Measurements from ENCODE around the gene UGT1A9. TPM values are rescaled to one million over a fixed set of nuclear protein-coding genes. Genes with fewer than 3 reads are reported as not detected.

Gene UGT1A9
- polyA plus RNA-seq, 1 of the 3 experiments (the other 2 are of a cell fraction) = not detected

DNA sequence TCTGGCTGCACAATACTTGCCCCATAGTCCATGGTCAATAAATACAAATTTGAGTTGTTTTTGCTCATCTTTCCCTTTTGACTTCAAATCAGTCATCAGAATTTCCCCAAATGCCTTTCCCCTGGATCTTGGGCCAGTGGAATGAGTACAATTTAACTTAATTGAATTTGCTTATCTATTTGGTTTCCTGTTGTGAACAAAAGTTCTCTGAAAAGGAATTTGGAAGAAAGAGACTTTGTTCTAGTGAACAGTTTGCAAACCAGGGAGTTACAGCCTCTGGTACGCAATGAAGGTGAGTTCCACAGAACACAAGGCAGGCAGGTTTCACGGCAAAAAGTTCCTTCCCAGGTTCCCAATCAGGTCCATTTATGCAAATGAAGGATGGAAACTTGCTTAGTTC is 87.2 kb downstream of the UGT1A9 start:
- Histone ChIP-seq H3K4me1 (ENCODE audit: control insufficient read depth in 1 of 2, insufficient read depth in 2 of 2, low read depth in 1 of 2, low read length in 1 of 2) (no peaks in the 10 kb centered on the region), H3K4me3 (ENCODE audit: low read depth in 2 of 2, low read length in 1 of 2) (no peak overlapping the region), H3K36me3 (replicated peaks in 1 of 2; ENCODE audit: control insufficient read depth in 1 of 2, insufficient read depth in 2 of 2, low read length in 1 of 2) (no peaks in the 10 kb centered on the region), H4K20me1 (ENCODE audit: insufficient read depth) (no peaks in the 10 kb centered on the region), H3K79me2 (ENCODE audit: insufficient read depth) (no peaks in the 10 kb centered on the region), H3K9me2 (no peaks in the 10 kb centered on the region), H2AFZ (ENCODE audit: low read depth) (no peak overlapping the region), H3K9me3 (no peaks in the 10 kb centered on the region), H3K4me2 (no peak overlapping the region), H3F3A (replicated peaks; ENCODE audit: insufficient read depth) (no peaks in the 10 kb centered on the region), H3K9ac (no peak overlapping the region), H3K27ac (ENCODE audit: low read depth in 2 of 2, low read length in 1 of 2) (no peak overlapping the region), H3K27me3 (ENCODE audit: insufficient read depth) (no peaks in the 10 kb centered on the region)
- ChIA-PET POLR2A (no interaction called here), CTCF (no interaction called here)
- TF ChIP-seq RFX5 (IDR thresholded peaks at IDR 0.05; ENCODE audit: low read length) = no peak
- TF ChIP-seq, protein P1, sequence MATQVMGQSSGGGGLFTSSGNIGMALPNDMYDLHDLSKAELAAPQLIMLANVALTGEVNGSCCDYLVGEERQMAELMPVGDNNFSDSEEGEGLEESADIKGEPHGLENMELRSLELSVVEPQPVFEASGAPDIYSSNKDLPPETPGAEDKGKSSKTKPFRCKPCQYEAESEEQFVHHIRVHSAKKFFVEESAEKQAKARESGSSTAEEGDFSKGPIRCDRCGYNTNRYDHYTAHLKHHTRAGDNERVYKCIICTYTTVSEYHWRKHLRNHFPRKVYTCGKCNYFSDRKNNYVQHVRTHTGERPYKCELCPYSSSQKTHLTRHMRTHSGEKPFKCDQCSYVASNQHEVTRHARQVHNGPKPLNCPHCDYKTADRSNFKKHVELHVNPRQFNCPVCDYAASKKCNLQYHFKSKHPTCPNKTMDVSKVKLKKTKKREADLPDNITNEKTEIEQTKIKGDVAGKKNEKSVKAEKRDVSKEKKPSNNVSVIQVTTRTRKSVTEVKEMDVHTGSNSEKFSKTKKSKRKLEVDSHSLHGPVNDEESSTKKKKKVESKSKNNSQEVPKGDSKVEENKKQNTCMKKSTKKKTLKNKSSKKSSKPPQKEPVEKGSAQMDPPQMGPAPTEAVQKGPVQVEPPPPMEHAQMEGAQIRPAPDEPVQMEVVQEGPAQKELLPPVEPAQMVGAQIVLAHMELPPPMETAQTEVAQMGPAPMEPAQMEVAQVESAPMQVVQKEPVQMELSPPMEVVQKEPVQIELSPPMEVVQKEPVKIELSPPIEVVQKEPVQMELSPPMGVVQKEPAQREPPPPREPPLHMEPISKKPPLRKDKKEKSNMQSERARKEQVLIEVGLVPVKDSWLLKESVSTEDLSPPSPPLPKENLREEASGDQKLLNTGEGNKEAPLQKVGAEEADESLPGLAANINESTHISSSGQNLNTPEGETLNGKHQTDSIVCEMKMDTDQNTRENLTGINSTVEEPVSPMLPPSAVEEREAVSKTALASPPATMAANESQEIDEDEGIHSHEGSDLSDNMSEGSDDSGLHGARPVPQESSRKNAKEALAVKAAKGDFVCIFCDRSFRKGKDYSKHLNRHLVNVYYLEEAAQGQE (IDR thresholded peaks at IDR 0.05; ENCODE audit: low read depth, low read length) = no peak
- TF ChIP-seq, protein P2, sequence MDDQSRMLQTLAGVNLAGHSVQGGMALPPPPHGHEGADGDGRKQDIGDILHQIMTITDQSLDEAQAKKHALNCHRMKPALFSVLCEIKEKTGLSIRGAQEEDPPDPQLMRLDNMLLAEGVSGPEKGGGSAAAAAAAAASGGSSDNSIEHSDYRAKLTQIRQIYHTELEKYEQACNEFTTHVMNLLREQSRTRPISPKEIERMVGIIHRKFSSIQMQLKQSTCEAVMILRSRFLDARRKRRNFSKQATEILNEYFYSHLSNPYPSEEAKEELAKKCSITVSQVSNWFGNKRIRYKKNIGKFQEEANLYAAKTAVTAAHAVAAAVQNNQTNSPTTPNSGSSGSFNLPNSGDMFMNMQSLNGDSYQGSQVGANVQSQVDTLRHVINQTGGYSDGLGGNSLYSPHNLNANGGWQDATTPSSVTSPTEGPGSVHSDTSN (IDR thresholded peaks at IDR 0.05) = no peak
- DNase-seq = no peak
- 72% methylated on average over 2 of the region's 2 CpGs for WGBS (ENCODE audit: low lambda C conversion rate)

DNA sequence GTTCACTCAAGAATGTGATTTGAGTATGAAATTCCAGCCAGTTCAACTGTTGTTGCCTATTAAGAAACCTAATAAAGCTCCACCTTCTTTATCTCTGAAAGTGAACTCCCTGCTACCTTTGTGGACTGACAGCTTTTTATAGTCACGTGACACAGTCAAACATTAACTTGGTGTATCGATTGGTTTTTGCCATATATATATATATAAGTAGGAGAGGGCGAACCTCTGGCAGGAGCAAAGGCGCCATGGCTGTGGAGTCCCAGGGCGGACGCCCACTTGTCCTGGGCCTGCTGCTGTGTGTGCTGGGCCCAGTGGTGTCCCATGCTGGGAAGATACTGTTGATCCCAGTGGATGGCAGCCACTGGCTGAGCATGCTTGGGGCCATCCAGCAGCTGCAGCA is 88.3 kb downstream of the UGT1A9 start, which contains the start of gene UGT1A1:
Gene UGT1A1, plus strand, starts transcription at position 228 of the 400 bp plus-strand sequence. Its CDS starts 18 bp downstream, at position 246.
- Histone ChIP-seq H2AFZ (ENCODE audit: low read depth) (no peak within 1 kb of the TSS), H3K27ac (ENCODE audit: low read depth in 2 of 2, low read length in 1 of 2) (no peak within 1 kb of the TSS), H3K4me2 (no peak within 1 kb of the TSS), H3K27me3 (ENCODE audit: insufficient read depth) (no peaks in the 10 kb centered on the region), H3K4me3 (ENCODE audit: low read depth in 2 of 2, low read length in 1 of 2) (no peak within 1 kb of the TSS), H3K9me3 (no peaks in the 10 kb centered on the region), H3K4me1 (ENCODE audit: control insufficient read depth in 1 of 2, insufficient read depth in 2 of 2, low read depth in 1 of 2, low read length in 1 of 2) (no peaks in the 10 kb centered on the region), H4K20me1 (ENCODE audit: insufficient read depth) (no peaks in the 10 kb centered on the region), H3K9ac (no peak within 1 kb of the TSS), H3K36me3 (replicated peaks in 1 of 2; ENCODE audit: control insufficient read depth in 1 of 2, insufficient read depth in 2 of 2, low read length in 1 of 2) (no peaks in the 10 kb centered on the region), H3F3A (replicated peaks; ENCODE audit: insufficient read depth) (no peaks in the 10 kb centered on the region), H3K9me2 (no peaks in the 10 kb centered on the region), H3K79me2 (ENCODE audit: insufficient read depth) (no peaks in the 10 kb centered on the region)
- no peak for DNase-seq
- 83% methylated on average over 6 of the region's 6 CpGs for WGBS (ENCODE audit: low lambda C conversion rate)
- CTCF ChIA-PET = no interaction called here
- POLR2A ChIA-PET = no interaction called here
- TF ChIP-seq TCF12 (IDR thresholded peaks at IDR 0.05) = no peak
- TF ChIP-seq NRF1 (IDR thresholded peaks at IDR 0.05; ENCODE audit: low read depth, low read length) = no peak
- no peak for TF ChIP-seq EP300 (IDR thresholded peaks at IDR 0.05; ENCODE audit: borderline replicate concordance in 1 of 2, low read depth in 1 of 2, low read length in 1 of 2)
- TF ChIP-seq, protein P3, sequence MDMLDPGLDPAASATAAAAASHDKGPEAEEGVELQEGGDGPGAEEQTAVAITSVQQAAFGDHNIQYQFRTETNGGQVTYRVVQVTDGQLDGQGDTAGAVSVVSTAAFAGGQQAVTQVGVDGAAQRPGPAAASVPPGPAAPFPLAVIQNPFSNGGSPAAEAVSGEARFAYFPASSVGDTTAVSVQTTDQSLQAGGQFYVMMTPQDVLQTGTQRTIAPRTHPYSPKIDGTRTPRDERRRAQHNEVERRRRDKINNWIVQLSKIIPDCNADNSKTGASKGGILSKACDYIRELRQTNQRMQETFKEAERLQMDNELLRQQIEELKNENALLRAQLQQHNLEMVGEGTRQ (IDR thresholded peaks at IDR 0.05; ENCODE audit: borderline replicate concordance, low read depth, low read length) = no peak
- TF ChIP-seq, protein P4, sequence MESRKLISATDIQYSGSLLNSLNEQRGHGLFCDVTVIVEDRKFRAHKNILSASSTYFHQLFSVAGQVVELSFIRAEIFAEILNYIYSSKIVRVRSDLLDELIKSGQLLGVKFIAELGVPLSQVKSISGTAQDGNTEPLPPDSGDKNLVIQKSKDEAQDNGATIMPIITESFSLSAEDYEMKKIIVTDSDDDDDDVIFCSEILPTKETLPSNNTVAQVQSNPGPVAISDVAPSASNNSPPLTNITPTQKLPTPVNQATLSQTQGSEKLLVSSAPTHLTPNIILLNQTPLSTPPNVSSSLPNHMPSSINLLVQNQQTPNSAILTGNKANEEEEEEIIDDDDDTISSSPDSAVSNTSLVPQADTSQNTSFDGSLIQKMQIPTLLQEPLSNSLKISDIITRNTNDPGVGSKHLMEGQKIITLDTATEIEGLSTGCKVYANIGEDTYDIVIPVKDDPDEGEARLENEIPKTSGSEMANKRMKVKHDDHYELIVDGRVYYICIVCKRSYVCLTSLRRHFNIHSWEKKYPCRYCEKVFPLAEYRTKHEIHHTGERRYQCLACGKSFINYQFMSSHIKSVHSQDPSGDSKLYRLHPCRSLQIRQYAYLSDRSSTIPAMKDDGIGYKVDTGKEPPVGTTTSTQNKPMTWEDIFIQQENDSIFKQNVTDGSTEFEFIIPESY (IDR thresholded peaks at IDR 0.05; ENCODE audit: borderline replicate concordance, low read depth) = no peak
- no peak for TF ChIP-seq RFX5 (IDR thresholded peaks at IDR 0.05; ENCODE audit: low read length)
- TF ChIP-seq, protein P5, sequence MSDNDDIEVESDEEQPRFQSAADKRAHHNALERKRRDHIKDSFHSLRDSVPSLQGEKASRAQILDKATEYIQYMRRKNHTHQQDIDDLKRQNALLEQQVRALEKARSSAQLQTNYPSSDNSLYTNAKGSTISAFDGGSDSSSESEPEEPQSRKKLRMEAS (IDR thresholded peaks at IDR 0.05; ENCODE audit: low read depth) = no peak
- TF ChIP-seq YY1 (IDR thresholded peaks at IDR 0.05; ENCODE audit: low read depth) = no peak
- no peak for TF ChIP-seq JUND (IDR thresholded peaks at IDR 0.05)
- TF ChIP-seq NFIC (IDR thresholded peaks at IDR 0.05; ENCODE audit: borderline replicate concordance) = no peak
- TF ChIP-seq RXRA (IDR thresholded peaks at IDR 0.05; ENCODE audit: borderline replicate concordance, low read depth) = no peak
- TF ChIP-seq FOXM1 (IDR thresholded peaks at IDR 0.05; ENCODE audit: low read depth) = no peak
- no peak for TF ChIP-seq GATA2 (CRISPR knock-in tag; IDR thresholded peaks at IDR 0.05)
- TF ChIP-seq, protein P1 (IDR thresholded peaks at IDR 0.05; ENCODE audit: low read depth, low read length) = no peak
